HG03439 (cell line): Measurements from ENCODE around the gene TSHZ2.

Experiments
- ATAC-seq: cut with Tn5 transposase; IDR thresholded peaks from one replicate; pipeline ENCODE4 v1.9.1; 2021; ENCODE audit warnings: mild to moderate bottlenecking, moderate library complexity; ENCODE audit not compliant: unreplicated experiment

The TSHZ2 gene

GRCh38 chr20:53331151-53331973, 359.2 kb downstream of the TSHZ2 start:
- no peak for ATAC-seq

GRCh38 chr20:53332022-53332837, 360.1 kb downstream of the TSHZ2 start:
- no peak for ATAC-seq

GRCh38 chr20:53334861-53335260, 362.7 kb downstream of the TSHZ2 start:
- no peak for ATAC-seq

GRCh38 chr20:53335555-53335954, 363.4 kb downstream of the TSHZ2 start:
- ATAC-seq = no peak

GRCh38 chr20:53336892-53337291, 364.7 kb downstream of the TSHZ2 start:
- ATAC-seq = no peak

GRCh38 chr20:53337390-53338101, 365.4 kb downstream of the TSHZ2 start:
- ATAC-seq = no peak

- ATAC-seq = no peak
These were observed 366.6 kb downstream of the TSHZ2 start for GRCh38 chr20:53338716-53339115.

- no peak for ATAC-seq
These were observed 370.3 kb downstream of the TSHZ2 start for GRCh38 chr20:53342429-53342828.

- no peak for ATAC-seq
These were observed 371.3 kb downstream of the TSHZ2 start for GRCh38 chr20:53343448-53343847.

- no peak for ATAC-seq
These were observed 372.7 kb downstream of the TSHZ2 start for GRCh38 chr20:53344891-53345290.

GRCh38 chr20:53345536-53346334, 373.6 kb downstream of the TSHZ2 start:
- ATAC-seq = no peak

- ATAC-seq = no peak
These were observed 374.1 kb downstream of the TSHZ2 start for GRCh38 chr20:53346335-53346648.

GRCh38 chr20:53349730-53350129, 377.6 kb downstream of the TSHZ2 start:
- no peak for ATAC-seq

GRCh38 chr20:53352727-53353440, 380.7 kb downstream of the TSHZ2 start:
- ATAC-seq = no peak

GRCh38 chr20:53354314-53354713, 382.2 kb downstream of the TSHZ2 start:
- ATAC-seq = no peak

GRCh38 chr20:53355790-53356189, 383.6 kb downstream of the TSHZ2 start:
- no peak for ATAC-seq

- no peak for ATAC-seq
These were observed 387.3 kb downstream of the TSHZ2 start for GRCh38 chr20:53359425-53359824.

- no peak for ATAC-seq
These were observed 388.7 kb downstream of the TSHZ2 start for GRCh38 chr20:53360852-53361251.

- ATAC-seq = no peak
These were observed 390.6 kb downstream of the TSHZ2 start for GRCh38 chr20:53362736-53363135.

- ATAC-seq = no peak
These were observed 392.5 kb downstream of the TSHZ2 start for GRCh38 chr20:53364646-53365045.
